Measurements from ENCODE around the gene NR2C2. TPM values are rescaled to one million over a fixed set of nuclear protein-coding genes. Genes with fewer than 3 reads are reported as not detected.

Gene NR2C2
- total and polyA plus RNA-seq, 2 donors from 2014 or later = 3.5 to 43.6 TPM

GRCh38 chr3:15033103-15033502, 85.7 kb downstream of the NR2C2 start:
- no peak for TF ChIP-seq CTCF (IDR thresholded peaks at IDR 0.05; ENCODE audit: borderline replicate concordance, extremely low read depth, insufficient read depth)
- FAIRE-seq (no peak), DNase-seq (no peak)
- Histone ChIP-seq H3K36me3 (ENCODE audit: control insufficient read depth in 2 of 3, insufficient read depth in 3 of 3, low read length in 3 of 3) (peaks cover 14 to 41% (median 36%) of the 10 kb centered on the region in 3 donors), H3K4me1 (ENCODE audit: control insufficient read depth in 2 of 3, insufficient read depth in 2 of 3, low read depth in 1 of 3, low read length in 3 of 3) (no peaks in the 10 kb centered on the region), H3K9me3 (ENCODE audit: control insufficient read depth in 2 of 3, insufficient read depth in 1 of 3, low read length in 3 of 3) (no peaks in the 10 kb centered on the region), H3K27me3 (ENCODE audit: control insufficient read depth, insufficient read depth, low read length) (no peaks in the 10 kb centered on the region), H3K27ac (ENCODE audit: low read depth in 2 of 2, low read length in 2 of 2) (no peak overlapping the region), H3K9ac (ENCODE audit: low read length in 3 of 3) (no peak overlapping the region), H3K4me3 (ENCODE audit: low read length in 3 of 3) (no peak overlapping the region)
- intact Hi-C loops (cut with DNase I) = no loop called here

- DNase-seq = no peak
- Histone ChIP-seq H3K9me3 (ENCODE audit: control insufficient read depth in 2 of 3, insufficient read depth in 1 of 3, low read length in 3 of 3) (no peaks in the 10 kb centered on the region), H3K4me3 (ENCODE audit: low read length in 3 of 3) (no peak overlapping the region), H3K27me3 (ENCODE audit: control insufficient read depth, insufficient read depth, low read length) (no peaks in the 10 kb centered on the region), H3K4me1 (ENCODE audit: control insufficient read depth in 2 of 3, insufficient read depth in 2 of 3, low read depth in 1 of 3, low read length in 3 of 3) (no peaks in the 10 kb centered on the region), H3K27ac (ENCODE audit: low read depth in 2 of 2, low read length in 2 of 2) (no peak overlapping the region), H3K36me3 (ENCODE audit: control insufficient read depth in 2 of 3, insufficient read depth in 3 of 3, low read length in 3 of 3) (peaks cover 8 to 47% (median 25%) of the 10 kb centered on the region in 3 donors), H3K9ac (ENCODE audit: low read length in 3 of 3) (no peak overlapping the region)
- FAIRE-seq = no peak
- no peak for TF ChIP-seq CTCF (IDR thresholded peaks at IDR 0.05; ENCODE audit: borderline replicate concordance, extremely low read depth, insufficient read depth)
- intact Hi-C loops (cut with DNase I) = no loop called here
Measured at GRCh38 chr3:15038306-15038705, 90.9 kb downstream of the NR2C2 start.

- Histone ChIP-seq H3K4me1 (ENCODE audit: control insufficient read depth in 2 of 3, insufficient read depth in 2 of 3, low read depth in 1 of 3, low read length in 3 of 3) (no peaks in the 10 kb centered on the region), H3K4me3 (ENCODE audit: low read length in 3 of 3) (no peak overlapping the region), H3K9ac (ENCODE audit: low read length in 3 of 3) (no peak overlapping the region), H3K27ac (ENCODE audit: low read depth in 2 of 2, low read length in 2 of 2) (no peak overlapping the region), H3K27me3 (ENCODE audit: control insufficient read depth, insufficient read depth, low read length) (no peaks in the 10 kb centered on the region), H3K9me3 (ENCODE audit: control insufficient read depth in 2 of 3, insufficient read depth in 1 of 3, low read length in 3 of 3) (no peaks in the 10 kb centered on the region), H3K36me3 (ENCODE audit: control insufficient read depth in 2 of 3, insufficient read depth in 3 of 3, low read length in 3 of 3) (peaks cover 9 to 51% (median 26%) of the 10 kb centered on the region in 3 donors)
- intact Hi-C loops (cut with DNase I) = no loop called here
- FAIRE-seq (no peak), DNase-seq (no peak)
- TF ChIP-seq CTCF (IDR thresholded peaks at IDR 0.05; ENCODE audit: borderline replicate concordance, extremely low read depth, insufficient read depth) = no peak
Measured at GRCh38 chr3:15040844-15041243, 93.5 kb downstream of the NR2C2 start.

GRCh38 chr3:15041950-15042349, 94.6 kb downstream of the NR2C2 start:
- peaks cover 9 to 57% (median 31%) of the 10 kb centered on the region in 3 donors for H3K36me3 ChIP-seq (ENCODE audit: control insufficient read depth in 2 of 3, insufficient read depth in 3 of 3, low read length in 3 of 3)
- H3K4me1 ChIP-seq (ENCODE audit: control insufficient read depth in 2 of 3, insufficient read depth in 2 of 3, low read depth in 1 of 3, low read length in 3 of 3) = no peaks in the 10 kb centered on the region
- no peaks in the 10 kb centered on the region for H3K27me3 ChIP-seq (ENCODE audit: control insufficient read depth, insufficient read depth, low read length)
- TF ChIP-seq CTCF (IDR thresholded peaks at IDR 0.05; ENCODE audit: borderline replicate concordance, extremely low read depth, insufficient read depth) = no peak
- FAIRE-seq (no peak), DNase-seq (no peak)
- no peak overlapping the region for H3K9ac ChIP-seq (ENCODE audit: low read length in 3 of 3)
- H3K27ac ChIP-seq (ENCODE audit: low read depth in 2 of 2, low read length in 2 of 2) = no peak overlapping the region
- no peaks in the 10 kb centered on the region for H3K9me3 ChIP-seq (ENCODE audit: control insufficient read depth in 2 of 3, insufficient read depth in 1 of 3, low read length in 3 of 3)
- intact Hi-C loops (cut with DNase I) = no loop called here
- H3K4me3 ChIP-seq (ENCODE audit: low read length in 3 of 3) = no peak overlapping the region

Measured in kidney (tissue), 14 donors.